Activated T-cell treated with anti-CD3 and anti-CD28 coated beads for 1 hour (primary cell): ENCODE measurements around the gene ACBD6.
"Not testable (repeated sequence)": the region's sequence is repeated elsewhere in the genome, so short reads cannot be mapped to it uniquely, and the experiment has no call there.

Experiments used
- DNase-seq: peaks from one replicate; pipeline ENCODE4 v3.0.0-alpha.2; 2020; ENCODE audit warnings: low read depth

The ACBD6 gene

DNA sequence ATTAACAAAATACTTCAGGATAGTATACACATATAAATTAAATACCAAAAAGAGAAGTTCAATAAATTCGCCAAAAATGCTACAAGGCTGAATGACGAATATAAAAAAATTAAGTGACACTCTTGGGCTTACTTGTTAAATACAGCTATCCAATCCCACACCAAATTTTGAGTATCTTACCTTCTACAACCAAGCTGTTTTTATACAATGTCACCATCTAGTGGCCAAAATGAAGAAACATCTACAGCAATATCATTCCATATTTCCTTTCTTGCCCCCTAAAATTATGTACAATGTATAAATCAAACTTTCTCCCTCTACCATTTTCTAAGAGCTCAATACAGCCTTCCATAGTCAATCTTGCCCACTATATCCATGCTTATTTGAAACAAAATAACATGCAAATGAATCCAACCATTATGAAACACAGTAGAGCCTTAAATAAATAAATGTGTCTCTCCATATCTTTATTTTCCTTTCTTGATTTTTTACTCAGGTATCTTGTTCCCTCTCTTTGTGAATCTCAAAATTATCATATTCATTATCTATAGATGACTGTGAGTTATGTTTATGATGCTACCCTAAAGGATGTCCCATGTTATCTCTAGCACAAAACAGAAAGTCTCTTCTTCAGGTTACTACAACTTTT is 86.3 kb downstream of the ACBD6 start:
- DNase-seq, result no peak

DNA sequence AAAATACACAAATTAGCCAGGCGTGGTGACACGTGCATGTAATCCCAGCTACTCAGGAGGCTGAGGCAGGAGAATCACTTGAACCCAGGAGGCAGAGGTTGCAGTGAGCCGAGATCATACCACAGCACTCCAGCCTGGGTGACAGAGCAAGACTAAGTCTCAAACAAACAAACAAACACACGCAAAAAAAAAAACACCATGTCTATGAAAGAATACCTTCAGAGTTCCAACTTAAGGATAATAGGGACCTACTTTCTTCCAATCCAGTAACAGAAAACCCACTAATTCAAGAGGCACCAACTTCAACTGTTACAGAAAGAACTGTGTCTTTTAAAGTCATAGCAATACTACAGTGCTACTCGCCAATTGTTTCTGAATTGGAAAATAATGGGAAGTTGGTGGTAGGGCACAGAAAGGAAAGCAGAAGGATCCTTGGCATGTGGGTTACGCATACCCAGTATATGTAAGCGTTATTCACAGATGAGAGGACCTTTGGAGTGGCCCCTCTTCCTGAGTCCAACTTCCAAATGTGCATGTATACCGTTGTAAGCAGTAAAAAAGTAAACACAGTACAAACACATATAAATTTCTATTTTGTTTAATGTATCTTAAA is 87.0 kb downstream of the ACBD6 start:
- DNase-seq, result no peak

DNA sequence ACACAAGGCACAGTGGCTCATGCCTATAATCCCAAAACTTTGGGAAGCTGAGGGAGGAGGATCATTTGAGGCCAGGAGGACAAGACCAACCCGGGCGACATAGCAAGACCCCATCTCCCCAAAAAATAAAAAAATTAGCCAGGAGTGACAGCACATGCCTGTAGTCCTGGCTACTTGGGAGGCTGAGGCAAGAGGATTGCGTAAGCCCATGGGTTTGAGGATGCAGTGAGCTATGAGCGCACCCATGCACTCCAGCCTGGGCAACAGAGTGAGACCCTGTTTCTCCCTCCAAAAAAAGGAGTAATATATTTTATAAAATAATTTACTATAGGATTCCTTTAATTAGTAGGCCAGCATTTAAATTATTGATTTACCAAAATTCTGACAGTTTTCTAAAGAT is 89.8 kb downstream of the ACBD6 start:
- DNase-seq, result no peak

DNA sequence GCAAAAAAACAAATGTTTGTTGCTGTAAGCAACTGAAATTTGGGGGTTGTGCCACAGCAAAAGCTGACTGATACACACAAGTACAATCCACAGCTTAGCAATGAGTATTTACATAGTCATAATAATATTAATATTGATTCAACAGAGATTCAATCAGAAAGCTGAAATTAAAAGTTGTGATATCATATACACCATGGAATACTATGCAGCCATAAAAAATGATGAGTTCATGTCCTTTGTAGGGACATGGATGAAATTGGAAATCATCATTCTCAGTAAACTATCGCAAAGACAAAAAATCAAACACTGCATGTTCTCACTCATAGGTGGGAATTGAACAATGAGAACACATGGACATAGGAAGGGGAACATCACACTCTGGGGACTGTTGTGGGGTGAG is 94.2 kb downstream of the ACBD6 start:
- not testable (repeated sequence) for DNase-seq

DNA sequence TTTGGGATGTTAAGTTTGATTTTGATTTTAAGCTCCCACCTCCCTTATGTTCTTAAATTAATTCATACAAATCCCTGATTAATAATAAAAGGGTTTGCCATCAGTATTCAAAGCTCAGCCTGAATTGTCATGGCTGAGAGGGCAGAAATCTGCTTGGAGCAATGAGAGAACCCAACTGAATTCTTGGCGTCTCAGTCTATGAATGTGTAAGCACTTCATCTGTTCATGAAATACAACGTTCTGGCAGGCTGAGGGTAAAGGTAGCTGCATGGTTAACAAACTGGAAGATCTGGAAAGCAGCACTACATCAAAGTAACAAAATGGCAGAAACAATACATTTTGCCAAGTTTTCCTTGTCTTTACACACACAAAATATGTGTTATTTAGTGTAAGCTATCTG is 95.3 kb downstream of the ACBD6 start:
- DNase-seq, result no peak

DNA sequence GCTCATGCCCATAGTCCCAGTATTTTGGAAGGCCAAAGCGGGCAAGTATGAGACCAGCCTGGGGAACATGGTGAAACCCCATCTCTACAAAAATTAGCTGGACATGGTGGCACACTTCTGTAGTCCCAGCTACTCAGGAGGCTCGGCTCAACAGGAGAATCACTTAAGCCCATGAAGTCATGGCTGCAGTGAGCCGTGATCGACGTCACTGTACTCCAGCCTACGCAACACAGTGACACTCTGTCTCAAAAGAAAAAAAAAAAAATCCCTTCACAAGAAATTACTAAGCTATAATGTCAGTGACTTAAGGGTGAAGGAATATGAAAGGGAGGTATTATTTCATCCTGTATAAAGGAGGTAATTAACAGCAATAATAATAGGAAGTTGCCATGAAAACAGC is 99.8 kb downstream of the ACBD6 start:
- DNase-seq, result no peak

DNA sequence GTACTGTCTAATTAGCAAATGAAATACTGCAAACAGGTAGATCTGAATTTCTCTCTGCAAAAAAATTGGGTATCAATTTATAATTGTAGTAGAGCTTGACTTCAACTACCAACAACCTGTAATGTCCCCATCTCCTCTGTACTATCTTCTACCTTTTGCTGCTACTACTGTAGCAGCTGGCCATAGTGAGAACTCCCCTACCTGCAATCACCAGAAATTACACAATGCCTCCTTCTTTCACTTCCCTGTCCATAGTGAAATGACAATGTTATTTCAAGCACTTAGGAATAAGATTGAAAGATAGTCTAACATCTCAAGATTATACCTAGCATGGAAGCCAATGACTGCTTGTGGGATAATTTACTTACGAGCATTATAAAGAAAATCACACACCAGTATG is 100.4 kb downstream of the ACBD6 start:
- DNase-seq, result no peak

DNA sequence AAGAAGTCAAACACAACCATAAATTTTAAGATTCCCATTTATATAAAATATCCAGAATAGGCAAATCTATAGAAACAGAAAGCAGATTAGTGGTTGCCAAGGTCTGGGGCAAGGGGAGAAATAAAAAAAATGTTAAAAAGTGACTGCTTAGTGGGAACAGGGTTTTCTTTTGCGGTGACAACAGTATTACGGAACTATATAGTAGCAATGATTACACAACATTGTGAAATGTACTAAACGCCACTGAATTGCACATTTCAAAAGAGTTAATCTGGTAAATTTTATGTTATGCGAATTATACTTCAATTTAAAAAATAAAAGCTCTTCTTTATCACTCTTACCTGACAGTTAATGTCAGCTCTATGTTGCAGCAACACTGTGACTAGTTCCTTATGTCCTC is 105.2 kb downstream of the ACBD6 start:
- DNase-seq, result no peak

DNA sequence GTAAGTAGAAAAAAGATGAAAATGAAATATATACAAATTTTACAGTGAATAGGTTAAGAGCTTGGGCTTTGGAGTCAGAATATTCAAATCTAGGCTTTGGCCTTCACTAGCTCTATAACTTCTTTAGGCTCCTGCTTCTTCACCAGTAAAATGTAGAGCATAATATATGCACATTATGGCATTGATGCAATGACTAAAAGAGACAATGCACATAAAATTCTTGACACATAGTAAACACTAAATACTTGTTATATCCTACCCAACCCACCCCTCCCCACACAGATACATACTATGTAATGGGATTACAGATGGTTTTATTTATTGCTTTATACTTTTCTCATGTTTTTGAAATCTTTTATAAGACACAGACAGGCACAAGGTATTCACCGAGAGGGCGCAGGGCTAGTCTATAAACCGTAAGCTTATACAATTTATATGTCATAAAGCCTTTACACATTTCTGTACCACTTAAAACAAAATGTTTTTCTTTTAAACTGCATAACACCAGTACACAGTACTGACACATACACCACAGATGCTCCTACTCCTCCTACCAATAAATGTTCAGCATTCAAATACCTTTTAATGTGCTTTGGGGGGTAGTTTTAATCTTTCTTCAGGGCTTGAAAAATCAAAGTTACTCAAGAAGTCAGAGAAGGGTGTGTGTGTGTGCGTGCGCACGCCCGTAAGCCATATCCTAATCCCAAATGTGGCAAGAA is 109.8 kb downstream of the ACBD6 start:
- DNase-seq, result no peak

DNA sequence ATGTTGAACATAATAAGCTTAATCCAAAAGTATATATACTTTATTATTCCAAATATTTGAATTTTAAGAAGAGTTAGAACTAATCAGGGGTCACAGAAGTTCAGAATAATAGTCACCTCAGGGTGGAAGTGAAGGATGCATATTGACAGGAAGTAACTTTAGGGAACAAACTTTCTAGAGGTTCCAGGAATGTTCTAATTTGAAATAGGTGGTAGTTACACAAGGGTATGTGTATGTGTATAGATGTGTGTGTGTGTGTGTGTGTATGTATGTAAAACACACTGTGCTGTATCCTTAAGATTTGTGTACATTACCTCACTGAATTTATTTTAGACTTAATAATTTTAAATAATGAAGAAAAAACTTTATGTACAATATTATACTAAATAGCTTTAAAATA is 110.4 kb downstream of the ACBD6 start:
- DNase-seq, result no peak

DNA sequence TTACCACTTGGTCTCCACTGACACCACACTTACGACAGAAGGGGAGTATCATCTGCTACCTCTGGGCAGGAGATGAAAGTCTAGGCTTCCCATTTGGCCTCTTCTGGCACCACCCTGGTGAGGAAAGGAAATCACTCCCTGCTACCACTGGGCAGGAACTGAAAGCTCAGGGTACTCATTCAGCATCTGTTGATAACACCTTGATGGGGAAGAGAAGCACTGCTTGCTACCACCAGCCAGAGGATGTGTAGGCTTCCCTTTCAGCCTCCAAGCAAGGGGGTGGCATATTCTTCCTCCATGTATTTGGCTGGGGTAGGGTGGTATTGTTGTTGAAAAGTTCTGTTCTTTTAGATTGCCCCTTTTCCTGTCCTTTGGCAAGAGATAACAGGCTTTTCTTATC is 115.0 kb downstream of the ACBD6 start:
- DNase-seq, result no peak

DNA sequence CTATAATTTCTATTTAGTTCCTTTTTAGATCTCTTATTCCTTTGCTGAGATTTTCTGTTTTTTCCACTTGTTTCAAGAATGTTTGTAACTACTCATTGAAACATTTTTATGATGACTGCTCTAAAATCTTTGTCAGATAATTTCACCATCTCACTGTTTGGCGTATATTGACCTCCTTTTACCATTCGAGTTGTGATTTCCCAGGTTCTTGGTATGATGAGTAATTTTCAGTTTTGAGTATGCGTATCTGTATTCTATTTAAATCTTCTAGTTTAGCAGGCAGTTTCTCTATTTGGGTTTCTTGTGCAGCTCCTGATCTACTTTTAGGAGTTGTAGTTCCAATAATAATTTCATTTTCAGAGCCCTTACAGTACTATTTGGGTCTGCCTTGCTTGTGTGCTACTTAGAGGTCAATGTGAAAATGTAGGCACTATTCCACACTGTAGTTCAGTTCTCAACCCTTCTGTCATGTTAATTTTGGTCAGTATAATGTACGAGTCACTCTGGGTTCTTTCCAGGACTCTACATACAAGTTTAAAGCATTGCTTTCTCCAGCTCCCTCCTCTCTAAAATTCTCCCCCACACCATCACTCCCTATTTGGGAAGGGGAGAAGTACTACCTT is 115.5 kb downstream of the ACBD6 start:
- DNase-seq, result no peak

DNA sequence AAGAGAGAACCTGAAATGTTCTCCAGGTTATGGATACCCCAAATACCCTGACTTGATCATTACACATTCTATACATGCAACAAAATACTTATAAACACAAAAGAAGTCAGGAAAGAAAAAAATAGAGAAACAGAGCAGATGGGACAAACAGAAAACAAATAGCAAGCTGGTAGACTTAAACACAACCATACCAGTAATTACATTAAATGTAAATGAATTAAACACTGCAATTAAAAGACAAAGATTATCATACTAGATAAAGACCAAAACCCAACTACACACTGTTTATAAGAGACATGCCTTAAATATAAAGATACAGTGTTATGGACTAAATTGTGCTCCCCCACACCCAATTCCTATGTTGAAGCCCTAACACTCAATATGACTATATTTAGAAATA is 117.2 kb downstream of the ACBD6 start:
- DNase-seq, result no peak

DNA sequence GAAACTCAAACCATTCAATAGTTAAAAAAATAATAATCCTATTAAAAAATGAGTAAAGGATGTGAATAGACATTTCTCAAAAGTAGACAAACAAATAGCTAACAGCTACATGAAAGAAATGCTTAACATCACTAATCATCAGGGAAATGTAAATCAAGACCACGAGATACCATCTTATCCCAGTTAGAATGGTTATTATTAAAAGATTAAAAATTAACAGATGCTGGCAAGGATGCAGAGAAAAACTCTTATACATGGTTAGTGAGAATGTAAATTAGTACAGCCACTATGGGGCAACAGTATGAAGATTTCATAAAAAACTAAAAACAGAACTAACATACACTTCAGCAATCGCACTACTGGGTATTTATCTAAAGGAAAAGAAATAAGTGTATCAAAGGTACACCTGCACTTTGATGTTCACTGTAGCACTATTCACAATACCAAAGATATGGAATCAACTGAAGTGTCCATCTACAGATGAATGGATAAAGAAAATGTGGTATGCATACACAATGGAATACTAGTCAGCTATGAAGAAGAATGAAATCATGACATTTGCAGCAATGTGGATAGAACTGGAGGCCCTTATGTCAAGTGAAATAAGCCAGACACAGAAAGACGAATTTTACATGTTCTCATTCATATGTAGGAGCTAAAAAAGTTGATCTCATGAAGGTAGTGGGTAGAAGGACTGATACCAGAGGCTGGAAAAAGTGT is 117.9 kb downstream of the ACBD6 start:
- DNase-seq, result no peak

DNA sequence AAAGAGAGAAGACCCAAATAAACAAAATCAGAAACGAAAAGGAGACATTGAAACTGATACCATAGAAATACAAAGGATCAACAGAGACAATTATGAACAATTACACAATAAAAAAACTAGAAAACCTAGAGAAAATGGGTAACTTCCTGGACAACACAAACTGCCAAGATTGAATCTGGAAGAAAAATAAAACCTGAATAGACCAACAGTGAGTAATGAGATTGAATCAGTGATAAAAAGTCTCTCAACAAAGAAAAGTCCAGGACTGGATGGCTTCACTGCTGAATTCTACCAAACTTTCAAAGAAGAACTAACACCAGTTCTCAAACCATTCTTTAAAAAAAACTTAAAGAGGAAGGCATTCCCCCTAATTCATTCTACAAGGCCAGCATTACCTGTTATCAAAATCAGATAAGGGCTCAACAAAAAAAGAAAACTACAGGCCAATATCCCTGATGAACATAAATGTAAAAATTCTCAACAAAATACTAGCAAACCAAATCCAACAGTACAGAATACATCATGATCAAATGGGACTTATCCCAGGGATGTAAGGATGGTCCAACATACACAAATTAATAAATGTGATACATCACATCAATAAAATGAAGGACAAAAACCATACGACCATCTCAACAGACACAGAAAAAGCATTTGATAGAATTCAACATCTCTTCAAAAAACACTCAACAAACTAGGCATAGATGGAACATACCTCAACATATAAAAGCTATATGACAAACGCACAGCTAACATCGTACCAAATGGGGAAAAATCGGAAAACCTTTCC is 119.9 kb downstream of the ACBD6 start:
- DNase-seq, result no peak

DNA sequence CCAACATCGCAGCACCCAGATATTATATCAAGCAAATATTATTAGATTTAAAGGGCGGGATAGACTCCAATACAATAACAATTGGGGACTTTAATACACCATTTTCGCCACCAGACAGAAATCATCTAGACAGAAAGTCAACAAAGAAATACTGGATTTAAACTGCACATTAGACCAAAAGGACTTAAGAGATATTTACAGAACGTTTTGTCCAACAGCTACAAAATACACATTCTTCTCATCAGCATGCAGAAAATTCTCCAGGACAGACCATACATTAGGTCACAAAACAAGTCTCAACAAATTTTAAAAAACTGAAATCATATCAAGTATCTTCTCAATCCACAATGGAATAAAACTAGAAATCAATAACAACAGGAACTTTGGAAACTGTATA is 121.2 kb downstream of the ACBD6 start:
- no peak for DNase-seq

DNA sequence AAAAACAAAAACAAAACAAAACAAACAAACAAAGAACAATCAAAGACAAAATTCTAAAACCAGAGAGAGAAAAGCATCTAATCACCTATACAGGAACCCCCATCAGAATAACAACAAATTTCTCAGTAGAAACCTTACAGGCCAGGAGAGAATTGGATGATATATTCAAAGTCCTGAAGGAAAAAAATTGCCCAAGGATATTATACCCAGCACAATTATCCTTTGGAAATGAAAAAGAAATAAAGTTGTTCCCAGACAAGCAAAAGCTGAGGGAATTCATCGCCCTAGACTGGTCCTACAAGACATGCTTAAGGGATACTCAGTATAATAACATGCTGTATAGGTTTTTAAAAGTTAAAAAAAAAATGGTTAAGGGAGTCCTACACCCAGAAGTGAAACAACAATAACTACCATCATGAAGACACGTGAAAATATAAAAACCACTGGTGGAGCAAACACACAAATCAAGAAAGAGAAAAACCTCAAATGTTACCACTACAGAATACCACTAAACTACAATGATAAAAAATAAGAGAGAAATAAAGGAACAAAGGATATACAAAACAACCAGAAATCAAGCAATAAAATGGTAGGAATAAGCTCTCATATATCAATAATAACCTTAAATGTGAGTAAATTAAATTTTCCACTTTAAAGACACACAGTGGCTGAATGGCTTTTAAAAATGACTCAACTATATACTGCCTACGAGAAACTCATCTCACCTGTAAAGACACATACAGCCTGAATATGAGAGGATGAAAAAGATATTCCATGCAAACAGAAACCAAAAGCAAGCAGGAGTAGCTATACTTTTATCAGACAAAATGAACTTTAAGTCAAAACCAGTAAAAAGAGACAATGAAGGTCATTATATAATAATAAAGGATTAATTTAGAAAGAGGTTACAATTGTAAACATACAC is 121.9 kb downstream of the ACBD6 start:
- no peak for DNase-seq

DNA sequence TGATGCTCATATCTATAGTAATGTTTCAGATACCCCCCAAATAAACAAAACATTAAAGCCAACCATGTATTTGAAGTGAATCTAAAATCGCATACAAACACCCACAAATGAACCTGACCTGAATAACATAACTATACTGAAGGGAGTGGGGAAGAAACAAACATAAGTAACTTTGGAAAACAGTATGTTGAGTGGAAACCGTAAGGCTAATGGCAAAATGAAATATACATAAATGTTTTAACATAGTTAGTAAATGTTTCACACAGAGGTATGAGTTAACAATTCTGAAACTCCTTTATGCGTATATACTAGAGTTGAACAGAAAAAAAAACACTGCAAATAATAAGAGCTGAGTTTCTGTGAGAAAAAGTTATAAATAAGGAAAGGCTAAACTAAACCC is 125.6 kb downstream of the ACBD6 start:
- no peak for DNase-seq

DNA sequence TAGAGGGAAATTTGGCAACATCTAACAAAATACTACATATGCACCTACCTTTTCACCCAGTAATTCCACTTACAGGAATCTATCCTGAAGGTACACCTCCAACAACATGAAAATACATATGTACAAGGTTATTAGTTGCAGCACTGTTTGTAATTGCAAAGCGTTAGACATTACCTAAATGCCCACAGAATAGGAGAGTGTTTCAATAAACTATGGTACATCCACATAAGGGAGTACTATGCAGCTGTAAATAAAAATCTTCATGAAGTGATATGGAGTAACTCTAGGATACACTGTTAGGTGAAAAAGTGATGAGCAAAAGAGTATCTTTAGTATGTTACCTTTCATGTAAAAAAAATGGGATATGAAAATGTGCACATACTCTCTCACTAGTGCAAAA is 126.1 kb downstream of the ACBD6 start:
- no peak for DNase-seq

DNA sequence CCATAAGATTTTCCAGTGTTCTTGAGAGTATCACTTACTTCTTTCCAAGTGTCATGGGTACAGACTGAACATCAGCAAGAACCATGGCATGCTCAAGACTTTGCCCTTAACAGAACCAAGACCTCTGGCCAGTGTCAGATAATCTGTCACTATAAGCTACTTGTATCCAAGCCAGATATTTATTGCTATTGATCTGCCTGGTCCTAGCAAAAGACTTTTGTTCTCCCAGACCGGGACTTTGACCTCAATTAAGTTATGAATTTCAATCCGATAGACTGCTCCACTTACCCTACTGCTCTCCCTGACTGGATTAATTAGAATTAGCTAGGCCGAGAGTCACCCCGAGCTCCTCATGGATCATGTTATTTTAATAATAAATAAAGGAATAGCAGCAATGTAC is 129.6 kb downstream of the ACBD6 start:
- DNase-seq, result no peak

DNA sequence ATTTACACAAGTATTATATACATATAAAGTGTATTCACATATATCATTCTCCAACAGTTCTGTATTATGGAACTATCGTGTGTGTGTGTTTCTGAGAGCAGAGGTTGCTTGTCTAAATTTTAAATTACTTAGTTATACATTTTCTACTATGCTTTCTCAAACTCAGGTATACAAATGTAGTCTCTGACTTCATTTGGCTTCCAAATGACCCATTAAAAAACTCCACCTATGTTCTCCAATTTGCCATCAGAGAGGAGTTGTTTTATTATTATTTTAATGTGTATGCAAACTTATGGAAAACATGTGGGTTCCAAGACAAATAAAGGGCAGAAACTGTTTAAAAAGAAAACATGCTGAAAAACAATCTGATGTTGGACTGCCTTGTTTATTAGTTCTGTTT is 131.8 kb downstream of the ACBD6 start:
- DNase-seq, result no peak
